Parathyroid adenoma (tissue), 2 donors: ENCODE results near the gene RPL28.

ENCODE experiments used
- H2AFZ ChIP-seq: fragments of 300-600 bp; sonication (generic); one replicate; pipeline ENCODE4 v1.7.0; 2017; ENCODE audit warnings: antibody characterized with exemption, mild to moderate bottlenecking
- H3K27ac ChIP-seq: fragments of 300-600 bp; sonication (generic); one replicate; pipeline ENCODE4 v1.7.0; 2017
- H3K27me3 ChIP-seq: fragments of 300-600 bp; sonication (generic); one replicate; pipeline ENCODE4 v1.7.0; 2017; ENCODE audit warnings: low read length; ENCODE audit not compliant: control insufficient read depth, insufficient read depth
- H3K36me3 ChIP-seq: fragments of 300-600 bp; sonication (generic); one replicate; pipeline ENCODE4 v1.7.0; 2017; ENCODE audit warnings: low read length; ENCODE audit not compliant: control insufficient read depth, insufficient read depth
- H3K4me1 ChIP-seq: fragments of 300-600 bp; sonication (generic); one replicate; pipeline ENCODE4 v1.7.0; 2017; ENCODE audit warnings: control low read depth
- H3K4me2 ChIP-seq: fragments of 300-600 bp; sonication (generic); one replicate; pipeline ENCODE4 v1.7.0; 2017; ENCODE audit warnings: low read length
- H3K4me3 ChIP-seq: fragments of 300-600 bp; sonication (generic); one replicate; pipeline ENCODE4 v1.7.0; 2017; ENCODE audit warnings: low read depth, low read length
- H3K79me2 ChIP-seq: fragments of 300-600 bp; sonication (generic); one replicate; pipeline ENCODE4 v1.7.0; 2017; ENCODE audit warnings: control low read depth
- H3K9ac ChIP-seq: fragments of 300-600 bp; sonication (generic); one replicate; pipeline ENCODE4 v1.7.0; 2017; ENCODE audit warnings: mild to moderate bottlenecking
- H3K9me3 ChIP-seq: fragments of 300-600 bp; sonication (generic); one replicate; pipeline ENCODE4 v1.7.0; 2017; ENCODE audit warnings: low read length; ENCODE audit not compliant: control insufficient read depth
- TF ChIP-seq, protein P1 (sequence below): fragments of 300-600 bp; sonication (generic); IDR thresholded peaks from one replicate; pipeline ENCODE4 v1.7.0; 2017; ENCODE audit warnings: antibody characterized with exemption, mild to moderate bottlenecking
- donor health status: primary hyperparathyroidism.

The RPL28 gene

DNA sequence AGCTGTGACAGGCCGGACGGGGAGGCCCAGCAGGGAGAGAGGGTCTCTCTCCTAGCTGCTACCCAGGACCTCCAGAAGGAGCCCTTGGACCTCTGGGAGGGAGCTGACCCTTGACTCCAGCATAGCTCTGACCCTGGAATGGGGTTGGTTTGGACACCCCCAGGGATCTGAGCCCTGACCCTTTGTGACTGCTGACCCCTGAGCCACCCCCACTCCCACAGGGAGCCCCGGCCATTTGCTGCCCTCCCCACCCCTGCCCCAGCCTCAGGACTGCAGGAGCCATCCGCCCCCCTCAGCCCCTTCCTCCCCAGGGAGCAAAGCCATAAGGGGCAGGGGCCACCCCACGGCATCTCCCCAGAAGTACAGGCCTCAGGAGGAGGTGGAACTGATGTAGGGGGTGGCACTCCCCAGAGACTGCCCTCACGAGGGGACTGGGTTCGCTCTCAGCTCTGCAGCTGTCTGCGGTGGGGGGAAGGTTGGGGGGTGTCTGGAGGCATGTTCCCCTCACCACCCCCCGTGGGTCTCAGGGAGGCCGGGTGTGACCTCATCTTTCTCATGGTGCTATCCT lies 38.2 kb upstream of the RPL28 start:
- Histone ChIP-seq H2AFZ (no peak overlapping the region), H3K27ac (no peak overlapping the region), H3K4me1 (no peaks in the 10 kb centered on the region), H3K4me3 (no peak overlapping the region), H3K9ac (no peak overlapping the region), H3K4me2 (no peak overlapping the region), H3K27me3 (no peaks in the 10 kb centered on the region), H3K79me2 (no peaks in the 10 kb centered on the region), H3K9me3 (no peaks in the 10 kb centered on the region), H3K36me3 (no peaks in the 10 kb centered on the region)
- TF ChIP-seq, protein P1, sequence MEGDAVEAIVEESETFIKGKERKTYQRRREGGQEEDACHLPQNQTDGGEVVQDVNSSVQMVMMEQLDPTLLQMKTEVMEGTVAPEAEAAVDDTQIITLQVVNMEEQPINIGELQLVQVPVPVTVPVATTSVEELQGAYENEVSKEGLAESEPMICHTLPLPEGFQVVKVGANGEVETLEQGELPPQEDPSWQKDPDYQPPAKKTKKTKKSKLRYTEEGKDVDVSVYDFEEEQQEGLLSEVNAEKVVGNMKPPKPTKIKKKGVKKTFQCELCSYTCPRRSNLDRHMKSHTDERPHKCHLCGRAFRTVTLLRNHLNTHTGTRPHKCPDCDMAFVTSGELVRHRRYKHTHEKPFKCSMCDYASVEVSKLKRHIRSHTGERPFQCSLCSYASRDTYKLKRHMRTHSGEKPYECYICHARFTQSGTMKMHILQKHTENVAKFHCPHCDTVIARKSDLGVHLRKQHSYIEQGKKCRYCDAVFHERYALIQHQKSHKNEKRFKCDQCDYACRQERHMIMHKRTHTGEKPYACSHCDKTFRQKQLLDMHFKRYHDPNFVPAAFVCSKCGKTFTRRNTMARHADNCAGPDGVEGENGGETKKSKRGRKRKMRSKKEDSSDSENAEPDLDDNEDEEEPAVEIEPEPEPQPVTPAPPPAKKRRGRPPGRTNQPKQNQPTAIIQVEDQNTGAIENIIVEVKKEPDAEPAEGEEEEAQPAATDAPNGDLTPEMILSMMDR, result no peak

DNA sequence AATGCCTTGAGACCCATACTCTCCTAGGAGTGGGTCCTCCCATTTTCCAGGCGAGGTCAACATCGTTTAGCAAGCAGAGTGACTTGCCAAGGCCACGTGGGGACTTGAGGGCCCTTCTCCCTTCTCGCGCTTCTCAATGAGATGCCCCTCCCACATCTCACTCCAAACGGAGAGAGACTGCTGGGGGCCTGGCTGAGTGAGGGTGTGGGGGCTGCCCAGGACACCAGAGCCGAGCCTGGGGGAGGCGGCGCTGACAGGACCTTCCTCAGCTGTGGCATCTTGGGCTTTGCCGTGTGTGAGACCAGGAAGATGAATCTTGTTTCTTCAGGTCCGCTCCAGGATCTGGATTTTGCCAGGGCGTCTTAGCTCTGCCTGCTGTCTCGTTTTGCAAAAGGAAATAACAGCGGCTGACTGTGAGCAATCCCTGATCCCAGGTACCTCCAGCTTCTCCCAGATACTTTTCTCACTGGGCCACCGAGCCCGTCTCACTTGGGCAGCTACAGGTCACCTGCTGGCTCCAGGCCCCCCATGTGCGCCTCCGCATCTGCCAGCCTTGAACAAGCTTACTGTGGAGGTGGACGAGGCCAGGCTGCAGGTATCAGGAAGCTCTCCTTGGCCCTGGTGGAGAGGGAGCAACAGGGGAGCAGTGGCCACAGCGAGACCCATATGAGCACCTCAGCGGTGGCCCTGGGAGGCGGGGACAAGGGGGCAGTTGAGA lies 37.3 kb upstream of the RPL28 start:
- Histone ChIP-seq H3K4me1 (no peaks in the 10 kb centered on the region), H3K27ac (no peak overlapping the region), H3K4me3 (no peak overlapping the region), H2AFZ (no peak overlapping the region), H3K9me3 (no peaks in the 10 kb centered on the region), H3K36me3 (no peaks in the 10 kb centered on the region), H3K9ac (no peak overlapping the region), H3K79me2 (no peaks in the 10 kb centered on the region), H3K4me2 (no peak overlapping the region), H3K27me3 (no peaks in the 10 kb centered on the region)
- TF ChIP-seq, protein P1, result no peak

- TF ChIP-seq, protein P1, result no peak
- Histone ChIP-seq H3K4me2 (no peak overlapping the region), H3K4me3 (no peak overlapping the region), H3K27me3 (no peaks in the 10 kb centered on the region), H3K9ac (no peak overlapping the region), H2AFZ (no peak overlapping the region), H3K36me3 (no peaks in the 10 kb centered on the region), H3K4me1 (no peaks in the 10 kb centered on the region), H3K27ac (no peak overlapping the region), H3K9me3 (no peaks in the 10 kb centered on the region), H3K79me2 (no peaks in the 10 kb centered on the region)
Observed at GRCh38 chr19:55350620-55351315, 35.0 kb upstream of the RPL28 start.

- TF ChIP-seq, protein P1, result no peak
- Histone ChIP-seq H3K4me3 (no peak overlapping the region), H3K27me3 (no peaks in the 10 kb centered on the region)
Observed at GRCh38 chr19:55352040-55352439, 33.7 kb upstream of the RPL28 start.

More at GRCh38 chr19:55352040-55352439, 33.7 kb upstream of the RPL28 start:
- Histone ChIP-seq H3K27ac (no peak overlapping the region), H3K79me2 (no peaks in the 10 kb centered on the region), H3K4me2 (no peak overlapping the region), H3K4me1 (no peaks in the 10 kb centered on the region), H3K9ac (no peak overlapping the region), H3K9me3 (no peaks in the 10 kb centered on the region), H3K36me3 (no peaks in the 10 kb centered on the region), H2AFZ (no peak overlapping the region)
